HG03565 (cell line): ENCODE results near the gene GIPC1.
A peak's percentile ranks its signal among the peaks of the same experiment; 100 is the strongest.
"Not testable (repeated sequence)": the region's sequence is repeated elsewhere in the genome, so short reads cannot be mapped to it uniquely, and the experiment has no call there.

Experiments
- ATAC-seq: cut with Tn5 transposase; IDR thresholded peaks from one replicate; pipeline ENCODE4 v1.9.1; 2021; ENCODE audit warnings: mild to moderate bottlenecking, moderate library complexity; ENCODE audit not compliant: unreplicated experiment

GIPC1 gene

DNA sequence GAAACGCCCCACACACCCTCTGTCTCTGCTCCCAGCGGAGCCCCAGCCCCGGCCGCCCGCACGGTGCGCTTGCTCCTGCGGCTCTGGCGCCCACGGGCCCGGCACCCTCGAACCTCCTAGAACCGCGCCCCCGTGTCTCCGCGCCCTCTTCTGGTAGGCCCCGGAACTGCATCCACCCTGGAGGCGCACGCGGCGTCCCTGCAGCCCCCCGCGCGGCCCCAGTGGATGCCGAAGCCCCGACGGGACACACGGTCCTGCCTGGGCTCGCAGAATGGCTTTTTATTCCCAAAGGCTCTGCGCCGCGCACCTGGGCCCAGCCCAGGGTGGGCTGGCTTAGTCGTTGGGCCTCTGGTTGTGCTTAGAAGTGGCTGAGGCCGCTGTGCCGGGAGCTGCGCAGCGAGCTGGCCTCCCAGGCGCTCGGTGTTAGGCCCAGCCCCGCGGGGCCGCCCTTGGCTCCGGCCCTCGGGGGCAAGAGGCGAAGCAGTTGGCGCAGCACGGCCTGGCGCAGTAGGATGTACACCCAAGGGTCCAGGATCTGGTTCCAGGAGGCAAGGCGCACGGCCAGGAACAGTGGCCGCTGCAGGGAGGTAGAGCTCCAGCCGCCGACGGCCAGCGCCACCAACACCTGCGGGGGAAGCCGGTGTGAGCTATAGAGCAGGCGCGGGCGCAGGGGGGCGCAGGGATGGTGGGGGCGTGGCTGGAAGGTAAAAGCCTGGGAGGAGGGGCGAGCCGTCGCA is 23.6 kb downstream of the GIPC1 start:
- no peak for ATAC-seq

DNA sequence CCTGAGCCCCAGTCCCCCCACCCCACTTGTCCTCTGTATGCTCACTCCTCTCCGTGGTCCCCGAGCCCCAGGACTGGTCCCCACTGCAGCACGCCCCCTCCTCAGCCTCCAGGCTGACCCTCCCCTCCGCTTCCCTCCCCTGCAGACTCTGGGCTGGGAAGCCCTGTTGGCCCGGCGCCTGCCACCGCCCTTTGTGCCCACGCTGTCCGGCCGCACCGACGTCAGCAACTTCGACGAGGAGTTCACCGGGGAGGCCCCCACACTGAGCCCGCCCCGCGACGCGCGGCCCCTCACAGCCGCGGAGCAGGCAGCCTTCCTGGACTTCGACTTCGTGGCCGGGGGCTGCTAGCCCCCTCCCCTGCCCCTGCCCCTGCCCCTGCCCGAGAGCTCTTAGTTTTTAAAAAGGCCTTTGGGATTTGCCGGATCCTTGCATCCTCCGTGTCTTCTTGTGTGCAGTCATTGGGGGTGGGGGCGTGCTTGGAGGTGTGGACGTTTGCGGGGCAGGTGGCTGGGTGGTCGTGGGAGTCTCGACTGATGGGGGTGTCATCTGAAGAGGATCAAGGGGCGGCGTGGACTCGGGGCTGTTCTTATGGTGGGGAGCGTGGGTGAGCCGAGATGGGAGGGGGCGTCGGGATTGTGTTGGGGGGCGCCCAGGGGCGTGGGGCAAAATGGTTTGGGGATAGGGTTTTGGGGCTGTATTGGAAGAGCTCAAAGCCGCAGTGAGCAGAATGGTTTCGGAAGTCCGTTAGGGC is 24.3 kb downstream of the GIPC1 start:
- no peak for ATAC-seq

DNA sequence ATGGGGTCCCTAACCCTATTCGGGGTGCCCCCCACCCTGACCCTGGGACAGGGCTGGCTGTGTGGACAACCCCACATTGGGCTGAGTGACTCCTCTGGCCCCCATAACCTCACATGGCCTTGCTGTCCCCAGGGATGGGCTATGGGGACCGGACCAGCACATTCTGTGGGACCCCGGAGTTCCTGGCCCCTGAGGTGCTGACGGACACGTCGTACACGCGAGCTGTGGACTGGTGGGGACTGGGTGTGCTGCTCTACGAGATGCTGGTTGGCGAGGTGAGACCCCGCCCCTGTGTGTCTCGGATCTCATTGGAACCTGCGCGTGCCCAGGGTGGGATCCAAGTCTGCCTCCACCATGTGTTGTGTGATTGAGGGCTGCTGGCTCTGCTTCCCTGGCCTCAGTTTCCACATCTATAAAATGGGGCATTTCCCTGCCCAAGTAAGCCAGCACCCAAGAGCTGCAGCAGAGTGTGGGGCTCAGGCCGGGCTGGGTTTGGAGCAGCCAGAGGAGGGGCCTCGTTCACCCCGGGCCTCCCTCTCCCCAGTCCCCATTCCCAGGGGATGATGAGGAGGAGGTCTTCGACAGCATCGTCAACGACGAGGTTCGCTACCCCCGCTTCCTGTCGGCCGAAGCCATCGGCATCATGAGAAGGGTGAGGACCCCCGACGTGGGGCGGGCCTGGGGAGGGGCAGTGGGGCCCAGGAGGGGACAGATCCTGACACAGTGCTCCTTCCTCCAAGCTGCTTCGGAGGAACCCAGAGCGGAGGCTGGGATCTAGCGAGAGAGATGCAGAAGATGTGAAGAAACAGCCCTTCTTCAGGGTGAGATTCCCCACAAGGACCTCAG is 25.7 kb downstream of the GIPC1 start:
- ATAC-seq = no peak

DNA sequence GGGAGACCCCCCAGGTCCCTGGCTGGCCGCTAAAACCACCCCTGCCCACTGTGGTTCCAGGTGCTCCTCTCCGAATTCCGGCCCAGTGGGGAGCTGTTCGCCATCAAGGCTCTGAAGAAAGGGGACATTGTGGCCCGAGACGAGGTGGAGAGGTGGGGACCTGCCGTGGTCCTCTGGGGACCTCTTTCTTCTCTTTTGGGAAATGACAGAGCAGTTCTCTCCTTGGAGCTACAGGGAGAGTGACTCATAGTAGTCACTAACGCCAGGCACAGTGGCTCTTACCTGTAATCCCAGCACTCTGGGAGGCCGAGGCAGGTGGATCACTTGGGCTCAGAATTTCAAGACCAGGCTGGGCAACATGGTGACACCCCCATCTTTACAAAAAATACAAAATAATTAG is 28.1 kb downstream of the GIPC1 start:
- ATAC-seq = no peak

DNA sequence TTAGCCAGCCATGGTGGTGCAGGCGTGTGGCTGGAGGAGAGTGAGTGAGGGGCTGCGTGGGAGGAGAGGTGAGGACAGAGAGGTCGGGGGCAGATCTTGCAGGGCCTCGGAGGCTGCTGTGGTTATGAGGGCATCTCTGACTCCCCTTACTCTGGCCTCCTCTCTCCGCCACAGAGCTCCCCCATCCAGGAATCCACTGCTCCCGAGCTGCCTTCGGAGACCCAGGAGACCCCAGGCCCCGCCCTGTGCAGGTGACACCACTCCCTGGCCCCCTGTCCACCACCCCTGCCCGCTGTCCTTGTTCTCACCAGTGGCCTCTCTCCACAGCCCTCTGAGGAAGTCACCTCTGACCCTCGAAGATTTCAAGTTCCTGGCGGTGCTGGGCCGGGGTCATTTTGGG is 28.5 kb downstream of the GIPC1 start:
- no peak for ATAC-seq

DNA sequence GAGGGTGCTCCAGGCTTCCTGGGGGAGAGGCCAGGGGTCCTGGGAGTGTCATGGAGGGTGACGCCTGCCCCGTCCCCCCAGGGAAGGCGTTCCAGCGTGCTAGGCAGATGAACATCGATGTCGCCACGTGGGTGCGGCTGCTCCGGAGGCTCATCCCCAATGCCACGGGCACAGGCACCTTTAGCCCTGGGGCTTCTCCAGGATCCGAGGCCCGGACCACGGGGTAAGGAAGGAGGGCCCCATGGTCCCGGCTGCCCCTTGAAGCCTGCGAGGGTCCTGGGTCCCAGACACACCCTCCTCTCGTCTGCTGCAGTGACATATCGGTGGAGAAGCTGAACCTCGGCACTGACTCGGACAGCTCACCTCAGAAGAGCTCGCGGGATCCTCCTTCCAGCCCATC is 32.2 kb downstream of the GIPC1 start:
- no peak for ATAC-seq

DNA sequence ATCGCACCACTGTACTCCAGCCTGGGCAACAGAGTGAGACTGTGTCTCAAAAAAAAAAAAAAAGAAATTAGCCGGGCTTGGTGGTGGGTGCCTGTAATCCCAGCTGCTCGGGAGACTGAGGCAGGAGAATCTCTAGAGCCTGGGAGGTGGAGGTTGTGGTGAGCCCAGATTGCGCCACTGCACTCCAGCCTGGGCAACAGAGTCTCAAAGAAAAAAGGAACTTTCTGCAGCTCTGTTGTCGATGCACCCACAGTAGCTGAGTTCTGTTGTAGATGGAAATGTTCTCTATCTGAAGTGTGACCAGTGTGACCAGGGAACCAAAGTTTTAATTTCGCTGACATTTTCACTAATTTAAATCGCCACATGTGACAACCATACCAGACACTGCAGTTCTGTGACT is 33.5 kb downstream of the GIPC1 start:
- not testable (repeated sequence) for ATAC-seq

DNA sequence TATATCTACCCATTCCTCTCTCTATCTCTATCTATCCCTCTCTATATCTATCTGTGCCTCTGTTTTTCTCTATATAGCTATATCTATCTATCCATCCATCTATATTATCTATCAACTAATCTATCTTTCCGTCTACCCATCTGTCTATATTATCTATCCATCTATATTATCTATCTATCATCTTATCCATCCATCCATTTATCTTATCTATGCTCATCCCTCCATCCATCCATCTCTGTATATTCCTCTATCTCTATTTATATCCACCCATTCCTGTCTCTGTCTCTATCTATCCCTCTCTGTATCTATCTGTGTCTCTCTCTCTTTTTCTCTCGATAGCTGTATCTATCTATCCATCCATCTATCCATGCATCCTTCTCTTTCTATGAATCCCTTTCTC is 35.0 kb downstream of the GIPC1 start:
- ATAC-seq = no peak

DNA sequence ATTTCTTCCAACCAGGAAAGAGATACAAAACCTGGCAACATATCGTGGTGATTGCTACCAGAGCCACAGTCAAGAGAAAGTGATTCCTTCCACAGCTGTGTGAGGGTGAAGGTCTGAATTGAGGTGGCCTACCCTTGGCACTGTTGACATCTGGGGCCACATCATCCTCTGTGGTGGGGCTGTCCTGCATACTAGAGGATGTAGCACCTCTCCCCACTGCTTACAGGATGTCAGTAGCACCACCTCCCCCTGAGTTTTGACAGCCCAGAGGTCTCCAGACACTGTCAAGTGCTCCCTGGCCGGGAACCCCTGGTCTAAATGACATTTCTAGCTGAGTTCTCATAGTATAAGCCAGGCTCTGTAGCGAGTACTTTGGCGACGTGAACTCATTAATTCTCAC is 36.2 kb downstream of the GIPC1 start:
- no peak for ATAC-seq

DNA sequence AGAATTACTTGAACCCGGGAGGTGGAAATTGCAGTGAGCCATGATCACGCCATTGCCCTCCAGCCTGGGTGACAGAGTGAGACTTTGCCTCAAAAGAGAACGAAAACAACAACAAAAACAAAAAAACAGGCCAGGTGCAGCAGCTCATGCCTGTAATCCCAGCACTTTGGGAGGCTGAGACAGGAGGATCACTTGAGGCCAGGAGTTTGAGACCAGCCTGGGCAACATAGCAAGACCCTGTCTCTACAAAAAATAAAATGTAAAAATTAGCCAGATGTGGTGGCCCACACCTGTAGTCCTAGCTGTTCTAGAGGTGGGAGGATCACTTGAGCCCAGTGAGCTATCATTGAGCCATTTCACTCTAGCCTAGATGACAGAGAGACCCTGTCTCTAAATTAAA is 43.6 kb downstream of the GIPC1 start:
- not testable (repeated sequence) for ATAC-seq

DNA sequence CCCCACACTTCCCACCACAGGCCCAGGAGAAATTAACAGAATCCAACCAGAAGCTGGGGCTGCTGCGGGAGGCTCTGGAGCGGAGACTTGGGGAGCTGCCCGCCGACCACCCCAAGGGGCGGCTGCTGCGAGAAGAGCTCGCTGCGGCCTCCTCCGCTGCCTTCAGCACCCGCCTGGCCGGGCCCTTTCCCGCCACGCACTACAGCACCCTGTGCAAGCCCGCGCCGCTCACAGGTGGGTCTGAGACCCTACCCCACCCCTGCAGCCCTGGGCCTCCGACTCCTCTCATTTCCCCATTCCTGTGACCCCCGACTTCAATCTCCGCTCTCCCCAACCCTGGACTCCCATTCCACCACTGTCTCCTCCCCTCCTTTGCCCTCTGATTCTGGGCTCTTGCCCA is 45.1 kb downstream of the GIPC1 start:
- no peak for ATAC-seq

DNA sequence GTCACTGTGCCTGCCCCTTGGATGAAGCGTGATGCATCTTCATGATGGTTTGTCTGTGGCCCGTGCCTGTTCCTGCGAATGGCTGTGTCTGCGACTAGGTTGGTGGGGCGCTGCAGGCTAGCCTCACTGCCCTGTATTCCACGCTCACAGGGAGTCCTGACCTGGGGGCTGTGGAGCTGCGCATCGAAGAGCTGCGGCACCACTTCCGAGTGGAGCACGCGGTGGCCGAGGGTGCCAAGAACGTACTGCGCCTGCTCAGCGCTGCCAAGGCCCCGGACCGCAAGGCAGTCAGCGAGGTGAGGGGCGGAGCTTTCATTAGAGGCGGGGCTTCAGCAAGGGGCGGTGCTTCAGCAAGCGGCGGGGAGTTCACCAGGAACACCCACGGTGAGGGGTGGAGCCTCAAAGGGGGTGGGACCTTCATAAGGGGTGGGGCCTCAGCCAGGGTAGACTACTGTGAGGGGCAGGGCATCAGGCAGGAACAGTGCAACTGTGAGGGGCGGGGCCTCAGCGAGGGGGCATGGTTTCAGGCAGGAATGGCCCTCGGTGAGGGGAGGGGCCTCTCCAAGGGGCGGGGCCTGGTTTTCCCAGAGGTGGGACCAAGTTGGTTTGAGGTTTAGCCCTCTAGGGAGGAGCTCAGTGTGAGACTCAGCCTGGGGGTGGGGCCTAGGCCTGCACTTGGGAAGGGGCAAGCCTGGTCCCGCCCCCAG is 45.6 kb downstream of the GIPC1 start:
- ATAC-seq = no peak

DNA sequence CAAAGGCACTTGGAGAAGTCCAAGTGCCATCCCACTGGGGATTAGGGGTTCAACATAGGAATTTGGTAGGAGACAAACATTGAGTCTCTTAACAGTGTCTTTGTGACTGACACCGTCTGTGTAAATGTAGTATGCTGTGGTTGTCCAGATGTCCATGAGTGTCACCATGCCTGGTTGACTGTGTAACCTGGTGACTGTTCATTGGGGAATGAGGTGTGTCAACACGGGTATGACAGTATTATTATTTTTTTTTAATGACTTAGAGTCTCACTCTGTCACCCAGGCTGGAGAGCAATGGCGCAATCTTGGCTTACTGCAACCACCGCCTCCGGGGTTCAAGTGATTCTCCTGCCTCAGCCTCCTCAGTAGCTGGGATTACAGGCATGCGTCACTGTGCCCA is 46.6 kb downstream of the GIPC1 start:
- ATAC-seq = no peak

DNA sequence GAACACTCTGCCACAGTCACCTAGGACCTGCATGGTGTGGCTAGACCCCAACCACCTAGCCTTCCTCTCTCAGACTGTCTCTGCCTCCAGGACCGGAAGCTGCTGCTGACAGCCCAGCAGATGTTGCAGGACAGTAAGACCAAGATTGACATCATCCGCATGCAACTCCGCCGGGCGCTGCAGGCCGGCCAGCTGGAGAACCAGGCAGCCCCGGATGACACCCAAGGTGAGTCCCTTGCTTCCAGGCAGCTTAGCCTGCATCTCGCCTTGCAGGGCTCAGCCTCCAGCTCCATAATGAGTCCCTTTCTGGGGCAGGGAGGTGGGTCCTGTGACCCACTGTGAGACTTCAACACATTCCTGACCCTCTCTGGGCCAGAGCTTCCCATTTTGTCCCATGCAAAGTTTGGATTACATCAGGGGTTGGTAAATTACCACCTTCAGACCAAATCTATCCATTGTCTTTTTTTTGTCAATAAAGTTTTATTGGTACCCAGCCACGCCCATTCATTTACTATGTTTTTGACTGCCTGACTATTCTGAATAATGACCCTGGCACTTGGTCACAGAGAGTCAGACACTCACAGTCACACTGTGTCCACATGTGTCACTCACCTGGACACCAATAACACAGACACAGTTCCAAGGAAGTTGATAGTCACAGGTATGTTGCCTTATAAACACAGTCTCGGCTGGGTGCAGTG is 49.4 kb downstream of the GIPC1 start:
- no peak for ATAC-seq

DNA sequence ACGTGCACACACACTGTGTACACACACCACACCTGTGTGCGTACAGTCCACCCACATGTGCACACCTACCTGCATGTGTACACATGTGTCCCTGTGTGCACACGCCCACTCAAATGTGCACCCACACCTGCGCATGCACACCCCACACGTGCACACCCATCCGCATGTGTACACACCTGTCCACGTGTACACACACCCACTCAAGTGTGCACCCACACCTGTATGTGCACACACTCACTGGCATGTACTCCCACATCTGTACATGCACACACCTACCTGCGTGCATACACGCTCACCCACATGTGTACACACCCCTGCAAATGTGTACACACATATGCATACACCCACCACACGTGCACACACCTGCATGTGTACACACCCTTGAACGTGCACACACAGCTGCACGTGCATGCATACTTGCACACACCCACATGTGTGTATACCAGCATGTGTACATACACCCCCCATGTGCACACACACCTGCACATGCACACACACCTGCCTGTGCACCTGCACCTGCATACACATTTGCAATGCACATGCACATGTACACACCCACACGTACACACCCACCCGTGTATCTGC is 52.2 kb downstream of the GIPC1 start:
- ATAC-seq = no peak

DNA sequence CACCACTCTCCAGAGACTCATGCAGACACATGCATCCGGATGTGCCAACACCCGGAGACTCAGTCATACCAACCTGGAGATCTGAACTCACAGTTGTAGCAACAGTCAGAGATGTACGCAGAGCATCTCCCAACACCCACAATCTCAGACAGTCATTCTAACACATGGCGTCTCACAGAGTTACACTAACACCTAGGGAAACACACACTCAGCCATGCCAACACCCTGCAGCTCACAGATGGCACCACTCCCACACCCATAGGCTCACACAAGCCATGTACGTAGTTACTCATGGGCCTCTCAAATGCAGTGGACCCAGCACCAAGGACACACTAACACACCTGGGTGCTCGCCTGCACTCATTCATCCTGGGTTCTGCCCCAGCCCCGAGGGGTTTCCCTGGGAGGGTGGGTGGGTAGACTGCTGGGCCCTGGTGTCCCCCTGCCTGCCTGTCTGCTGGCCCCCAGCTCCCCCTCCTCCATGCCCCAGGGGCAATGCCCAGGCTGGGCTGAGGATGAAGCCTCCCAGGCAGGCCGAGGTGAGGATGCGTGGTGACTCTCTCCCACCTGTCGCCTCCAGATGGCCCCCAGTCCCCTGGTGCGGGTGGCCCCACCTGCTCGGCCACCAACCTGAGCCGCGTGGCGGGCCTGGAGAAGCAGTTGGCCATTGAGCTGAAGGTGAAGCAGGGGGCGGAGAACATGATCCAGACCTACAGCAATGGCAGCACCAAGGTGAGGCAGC is 52.9 kb downstream of the GIPC1 start:
- no peak for ATAC-seq

DNA sequence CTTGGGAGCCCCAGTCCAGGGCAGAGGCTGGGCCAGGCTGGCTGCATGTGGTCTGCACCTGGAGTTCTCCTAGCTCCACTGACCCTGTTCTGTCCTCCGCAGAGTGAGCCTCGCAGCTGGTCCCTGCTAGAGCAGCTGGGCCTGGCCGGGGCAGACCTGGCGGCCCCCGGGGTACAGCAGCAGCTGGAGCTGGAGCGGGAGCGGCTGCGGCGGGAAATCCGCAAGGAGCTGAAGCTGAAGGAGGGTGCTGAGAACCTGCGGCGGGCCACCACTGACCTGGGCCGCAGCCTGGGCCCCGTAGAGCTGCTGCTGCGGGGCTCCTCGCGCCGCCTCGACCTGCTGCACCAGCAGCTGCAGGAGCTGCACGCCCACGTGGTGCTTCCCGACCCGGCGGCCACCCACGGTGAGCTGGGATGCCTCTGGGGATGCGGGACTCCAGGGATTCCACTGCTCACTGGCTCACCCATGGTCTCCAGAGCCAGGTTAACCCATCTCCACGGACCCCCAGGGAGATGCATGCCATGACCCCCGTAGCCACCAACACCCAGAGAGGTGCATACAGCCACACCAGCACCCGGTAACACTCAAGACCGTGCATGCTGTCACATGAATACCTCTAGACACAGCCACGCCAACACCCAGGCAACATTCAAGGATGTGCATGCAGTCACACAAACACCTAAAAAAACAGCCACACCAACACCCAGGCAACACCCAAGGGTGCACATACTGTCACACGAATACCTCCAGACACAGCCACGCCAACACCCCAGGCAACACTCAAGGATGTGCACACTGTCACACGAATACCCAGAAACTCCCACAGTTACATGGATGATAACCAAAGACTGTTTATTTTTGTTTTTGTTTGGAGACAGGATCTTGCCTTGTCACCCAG is 54.6 kb downstream of the GIPC1 start:
- ATAC-seq = no peak

DNA sequence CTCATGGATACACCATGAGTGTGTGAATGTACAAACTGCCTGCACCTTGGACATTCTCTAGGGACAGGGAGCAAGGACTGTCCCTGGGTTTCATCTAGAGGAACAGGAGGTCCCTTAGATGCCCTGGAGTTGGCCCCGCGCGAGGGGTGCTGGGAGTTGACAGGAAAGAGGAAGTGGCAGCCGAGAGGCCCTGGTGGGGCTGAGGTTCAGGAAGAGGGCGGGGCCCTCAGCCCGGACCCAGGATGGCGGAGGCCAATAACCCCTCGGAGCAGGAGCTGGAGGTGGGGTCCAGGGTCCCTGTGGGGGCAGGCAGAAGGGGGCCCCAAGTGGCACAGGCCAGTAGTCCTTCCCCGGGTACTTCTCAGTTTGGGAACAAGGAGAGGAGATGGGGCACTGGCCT is 55.9 kb downstream of the GIPC1 start:
- ATAC-seq = peak; percentile 60
